Measurements from ENCODE around the gene ENOSF1.
"Not testable (repeated sequence)": the region's sequence is repeated elsewhere in the genome, so short reads cannot be mapped to it uniquely, and the experiment has no call there.

The ENOSF1 gene

DNA sequence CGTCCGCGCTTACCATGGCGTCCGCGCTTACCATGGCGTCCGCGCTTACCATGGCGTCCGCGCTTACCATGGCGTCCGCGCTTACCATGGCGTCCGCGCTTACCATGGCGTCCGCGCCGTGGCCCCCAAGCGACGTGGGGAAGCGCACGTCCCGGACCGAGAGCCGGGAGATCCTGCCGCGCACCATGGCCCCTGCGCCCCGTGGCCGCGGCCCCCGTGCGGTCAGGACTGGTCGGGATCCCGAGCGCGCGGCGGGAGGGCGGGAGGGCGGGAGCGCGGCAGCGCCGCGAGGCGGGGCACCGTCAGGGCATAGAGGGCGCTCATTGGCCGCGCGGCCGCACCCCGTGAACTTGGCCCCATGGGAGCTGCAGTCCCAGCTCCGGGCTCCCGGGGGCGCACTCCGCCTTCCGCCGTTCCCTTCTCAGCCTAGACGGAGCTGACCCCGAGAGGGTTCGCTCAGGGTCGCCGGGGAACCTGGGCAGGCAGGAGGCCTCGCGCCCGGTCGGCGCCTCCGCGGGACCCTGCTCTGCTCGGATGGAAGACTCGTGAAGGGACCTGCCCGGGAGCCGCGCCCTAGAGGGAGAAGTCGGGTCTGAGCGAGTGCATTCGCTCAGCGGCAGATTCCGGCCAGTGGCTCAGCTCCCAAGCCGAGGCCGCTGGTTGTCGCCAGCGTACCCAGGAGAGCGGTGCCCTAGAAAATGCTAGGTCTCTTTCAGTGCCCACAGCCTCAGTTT, at the start of gene ENOSF1:
ENOSF1 (minus strand) TSS at position 230 of the 734 bp plus-strand sequence; CDS start at position 187, 43 bp downstream.
- DNase-seq (ENCODE audit: low spot score) = no peak

- DNase-seq (ENCODE audit: low spot score) = not testable (repeated sequence)
Observed at GRCh38 chr18:759864-760263, 47.4 kb upstream of the ENOSF1 start.

- DNase-seq (ENCODE audit: low spot score) = no peak
Observed at GRCh38 chr18:755506-755905, 43.1 kb upstream of the ENOSF1 start.

- DNase-seq (ENCODE audit: low spot score) = no peak
Observed at GRCh38 chr18:754656-755055, 42.2 kb upstream of the ENOSF1 start.

DNA sequence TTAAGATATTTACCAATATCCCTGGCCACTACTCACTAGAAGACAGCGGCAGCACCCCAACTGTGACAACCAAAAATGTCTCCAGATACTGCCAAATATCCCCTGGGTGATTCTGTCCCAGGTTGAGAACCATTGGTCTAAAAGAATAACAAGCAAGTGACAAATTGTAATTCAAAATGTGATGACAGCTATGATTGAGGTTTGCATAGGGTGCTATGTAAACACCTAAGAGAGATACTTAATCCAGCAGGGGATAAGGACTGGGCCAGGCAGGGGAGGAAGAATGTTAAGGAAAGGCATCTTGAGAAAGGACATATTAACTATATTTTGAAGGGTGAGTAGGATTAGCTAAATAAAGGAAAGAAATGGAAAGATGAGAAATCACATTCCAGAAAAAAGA, 38.0 kb upstream of the ENOSF1 start:
- no peak for DNase-seq (ENCODE audit: low spot score)

- no peak for DNase-seq (ENCODE audit: low spot score)
Observed at GRCh38 chr18:744832-745597, 32.6 kb upstream of the ENOSF1 start.

- peak; percentile 68 for DNase-seq (ENCODE audit: low spot score)
Observed at GRCh38 chr18:741931-742512, 29.6 kb upstream of the ENOSF1 start.

- no peak for DNase-seq (ENCODE audit: low spot score)
Observed at GRCh38 chr18:732371-732770, 19.9 kb upstream of the ENOSF1 start.

GRCh38 chr18:731185-731584, 18.8 kb upstream of the ENOSF1 start:
- DNase-seq (ENCODE audit: low spot score) = no peak

DNA sequence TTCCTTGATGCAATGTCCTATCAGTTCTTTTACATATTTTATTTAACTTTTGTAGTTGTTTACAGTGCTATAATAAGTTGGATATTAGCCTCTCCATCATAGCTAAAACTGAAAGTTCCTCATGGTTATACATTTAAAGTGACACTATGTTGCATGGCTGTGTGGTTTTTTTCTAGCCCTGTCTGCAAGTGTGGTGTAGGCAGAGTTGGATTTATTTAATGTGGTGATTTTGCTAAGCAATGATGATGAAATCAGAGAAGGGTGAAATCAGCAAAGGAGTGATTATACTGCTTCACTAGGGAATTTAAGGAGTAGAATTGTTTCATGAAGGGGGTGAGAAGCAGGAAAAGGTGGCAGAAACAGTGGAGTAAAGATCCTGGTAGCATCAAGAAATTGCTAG, 18.3 kb upstream of the ENOSF1 start:
- no peak for DNase-seq (ENCODE audit: low spot score)

DNA sequence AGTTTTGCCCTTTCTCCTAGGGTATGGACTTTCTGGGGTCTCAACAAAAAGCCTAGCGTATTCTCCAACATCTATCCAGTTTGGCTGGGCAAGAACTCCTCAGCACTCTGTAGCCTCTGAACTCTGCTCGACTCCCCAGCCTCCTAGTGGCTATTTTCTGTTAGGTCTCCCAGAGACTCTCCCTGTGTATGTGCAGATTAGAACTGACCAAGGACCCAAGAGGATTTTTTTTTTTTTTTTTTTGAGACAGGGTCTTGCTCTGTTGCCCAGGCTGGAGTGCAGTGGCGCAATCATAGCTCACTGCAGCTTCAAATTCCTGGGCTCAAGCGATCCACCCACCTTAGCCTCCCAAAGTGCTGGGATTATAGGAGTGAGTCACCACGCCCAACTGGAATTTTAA, 17.7 kb upstream of the ENOSF1 start:
- not testable (repeated sequence) for DNase-seq (ENCODE audit: low spot score)

- DNase-seq (ENCODE audit: low spot score) = no peak
Observed at GRCh38 chr18:725646-726045, 13.2 kb upstream of the ENOSF1 start.

DNA sequence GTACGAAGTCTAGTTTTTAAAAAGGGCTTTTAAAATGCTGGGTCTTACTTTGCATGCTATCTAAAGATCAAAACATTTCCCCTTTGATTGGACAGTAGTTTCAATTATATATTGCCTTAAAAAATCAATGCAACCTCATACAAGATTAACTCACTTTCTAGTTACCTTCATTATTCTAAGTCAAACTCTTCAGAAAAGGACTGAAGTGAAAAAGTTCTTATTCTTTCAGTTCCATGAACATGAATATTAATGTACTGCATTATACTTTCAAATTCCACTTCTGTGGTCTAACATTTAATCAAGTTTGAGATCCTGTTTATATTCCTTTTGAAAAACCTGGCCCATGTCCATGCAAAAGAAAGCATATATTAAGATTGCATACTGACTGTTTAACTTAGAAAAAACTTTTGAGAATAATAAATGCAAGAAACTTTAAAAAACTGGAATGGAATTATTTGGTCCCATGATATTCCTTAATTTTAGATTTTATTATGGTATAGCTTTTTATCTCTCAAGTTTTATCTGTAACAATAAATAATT, 11.2 kb upstream of the ENOSF1 start:
- no peak for DNase-seq (ENCODE audit: low spot score)

DNA sequence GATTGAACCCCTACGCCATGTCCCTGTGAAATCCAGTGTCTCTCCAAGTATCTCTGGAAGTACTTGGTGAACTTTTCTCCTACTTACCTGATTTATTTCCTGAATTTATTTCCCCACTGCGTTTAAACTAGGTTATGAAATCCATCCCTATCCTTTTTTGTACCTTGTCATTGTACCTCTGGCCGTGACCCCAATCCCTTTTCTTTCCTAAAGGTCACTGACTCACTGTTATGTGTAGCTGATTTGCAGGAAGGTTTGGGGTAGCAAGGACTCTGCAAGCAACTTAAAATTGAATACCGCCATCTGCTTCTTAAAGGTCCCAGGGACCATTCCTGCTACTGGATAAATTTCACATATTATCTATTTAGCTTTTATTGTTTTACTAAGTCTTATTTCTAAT, 4.6 kb upstream of the ENOSF1 start:
- DNase-seq (ENCODE audit: low spot score) = no peak

DNA sequence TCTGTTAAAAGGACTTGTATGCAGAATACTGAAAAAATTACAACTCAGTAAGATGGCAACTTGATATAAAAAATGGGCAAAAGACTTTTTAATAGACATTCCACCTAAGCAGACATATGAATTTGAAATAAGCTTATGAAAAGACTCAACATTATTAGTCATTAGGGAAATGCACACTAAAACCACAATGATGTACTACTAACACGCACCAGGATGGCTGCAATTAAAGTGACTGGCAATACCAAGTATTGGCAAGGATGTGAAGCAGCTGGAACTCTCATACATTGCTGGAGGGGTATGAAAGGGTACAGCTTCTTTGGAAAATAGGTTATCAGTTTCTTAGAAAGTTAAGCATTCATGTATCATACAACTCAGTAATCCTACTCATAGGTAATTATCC, 3.2 kb upstream of the ENOSF1 start:
- no peak for DNase-seq (ENCODE audit: low spot score)

- no peak for DNase-seq (ENCODE audit: low spot score)
Observed at GRCh38 chr18:713135-713490, 683 bp upstream of the ENOSF1 start.

DNA sequence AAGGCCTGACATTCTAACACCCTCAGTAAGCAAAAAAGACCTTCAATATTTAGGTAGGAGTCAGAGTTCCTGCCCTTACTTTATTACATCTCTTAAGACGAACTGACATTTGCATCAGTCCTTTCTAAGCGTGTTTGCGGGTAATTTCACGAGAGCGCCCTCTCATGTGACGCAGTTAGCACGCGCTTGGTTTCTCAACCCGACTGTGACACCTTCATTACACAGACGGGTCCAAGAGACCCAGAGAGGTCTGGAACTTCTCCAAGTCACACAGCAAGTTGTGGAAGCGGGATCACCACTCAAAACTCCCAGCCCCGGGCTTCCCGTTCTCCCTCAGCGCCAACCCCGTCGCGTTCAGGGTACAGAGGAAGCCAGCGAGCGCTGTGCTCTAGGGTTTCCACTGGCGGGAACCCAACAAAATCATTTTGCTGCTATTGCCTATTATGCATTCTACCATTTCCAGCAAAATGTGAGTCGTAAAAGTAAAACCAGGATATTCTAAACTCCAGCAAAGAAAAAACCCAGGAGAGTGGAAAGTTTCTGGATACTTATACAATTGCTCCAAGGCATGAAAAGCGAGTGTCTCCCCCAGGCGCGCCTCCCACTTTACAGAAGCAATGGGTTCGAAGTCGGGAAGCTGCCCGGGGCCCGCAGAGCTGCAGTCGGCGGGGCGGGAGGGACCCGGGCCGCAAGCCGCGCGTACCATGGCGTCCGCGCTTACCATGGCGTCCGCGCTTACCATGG, 601 bp downstream of the ENOSF1 start:
- DNase-seq (ENCODE audit: low spot score) = no peak

DNA sequence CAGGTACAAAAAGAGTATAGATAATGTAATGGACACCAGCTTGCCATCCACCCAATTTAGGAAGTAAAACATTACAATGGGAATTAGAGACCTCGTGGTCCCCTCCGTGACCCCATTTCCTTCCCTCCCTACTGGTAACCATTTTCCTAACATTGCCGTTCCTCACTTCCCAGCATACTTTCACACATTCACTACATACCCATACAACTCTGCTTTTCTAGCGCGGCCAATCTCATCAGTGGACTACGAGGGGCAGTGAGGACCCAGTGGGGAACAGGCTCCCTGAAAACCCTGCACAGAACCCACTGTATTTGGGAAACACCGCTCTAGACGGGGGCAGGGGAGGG, 1.1 kb downstream of the ENOSF1 start:
- DNase-seq (ENCODE audit: low spot score) = no peak

DNA sequence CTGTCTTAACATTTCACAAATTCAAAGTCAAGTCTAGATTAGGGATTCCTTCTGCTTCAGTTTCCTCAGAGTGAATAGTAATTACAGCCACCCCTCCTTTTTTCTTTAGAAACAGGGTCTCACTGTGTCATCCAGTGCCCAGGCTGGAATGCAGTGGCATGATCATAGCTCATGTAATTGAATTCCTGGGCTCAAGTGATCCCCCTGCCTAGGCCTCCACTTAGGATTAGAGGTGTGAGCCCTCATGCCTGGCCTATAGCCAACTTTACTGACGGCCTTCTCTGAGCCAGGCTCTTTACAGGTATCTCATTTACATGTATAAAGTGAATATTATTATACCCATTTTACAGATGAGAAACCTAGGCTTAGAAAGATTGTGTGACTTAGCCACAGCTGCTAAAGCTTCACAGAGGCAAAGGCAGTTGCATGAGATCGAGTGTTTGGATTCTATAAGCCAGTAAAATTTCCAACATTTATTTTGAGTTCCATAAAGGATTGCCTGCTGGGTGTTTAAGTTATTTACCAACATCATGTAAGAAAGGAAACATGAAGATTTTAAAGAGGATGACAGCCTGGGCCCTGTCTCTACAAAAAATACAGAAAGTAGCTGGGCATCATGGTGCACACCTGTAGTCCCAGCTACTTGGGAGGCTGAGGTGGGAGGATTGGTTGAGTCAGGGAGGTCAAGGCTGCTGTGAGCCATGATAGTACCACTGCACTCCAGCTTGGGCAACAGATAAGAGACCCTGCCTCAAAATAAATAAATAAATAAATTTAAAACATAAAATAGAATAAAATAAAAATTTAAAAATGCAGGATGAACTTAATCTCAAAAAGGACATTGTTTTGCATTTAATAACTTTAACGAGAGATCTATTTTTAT, 1.8 kb downstream of the ENOSF1 start:
- no peak for DNase-seq (ENCODE audit: low spot score)

GRCh38 chr18:709771-710170, 2.7 kb downstream of the ENOSF1 start:
- no peak for DNase-seq (ENCODE audit: low spot score)

DNA sequence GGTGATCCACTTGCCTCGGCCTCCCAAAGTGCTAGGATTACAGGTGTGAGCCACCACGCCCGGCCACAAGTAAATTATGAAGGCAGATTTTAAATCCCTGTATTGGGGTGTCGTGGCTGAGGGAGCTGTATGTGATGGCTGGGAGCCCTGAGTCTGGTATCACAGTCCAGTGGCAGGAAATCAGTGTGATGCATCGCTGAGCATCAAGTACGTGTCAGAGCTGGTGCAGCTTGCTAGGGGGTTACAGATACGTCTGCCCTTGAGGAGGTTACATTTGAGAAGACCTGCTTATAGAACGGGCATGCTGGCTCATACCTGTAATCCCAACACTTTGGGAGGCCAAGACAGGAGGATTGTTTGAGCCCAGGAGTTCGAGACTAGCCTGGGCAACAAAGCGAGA, 4.3 kb downstream of the ENOSF1 start:
- DNase-seq (ENCODE audit: low spot score) = no peak

Measured in D341Med (cell line).